Thoracic aorta (tissue), 2 donors: ENCODE results near the gene HRH2. TPM values are rescaled to one million over a fixed set of nuclear protein-coding genes. Genes with fewer than 3 reads are reported as not detected.

Experiments
- ATAC-seq: fragments of 150-250 bp; one replicate; pipeline ENCODE4 v1.8.0; 2017; ENCODE audit warnings: low read depth; ENCODE audit not compliant: insufficient number of reproducible peaks, low FRiP score
- DNase-seq: peaks from one replicate; pipeline ENCODE4 v3.0.0-alpha.2; 2020; ENCODE audit warnings: low spot score
- H3K27ac ChIP-seq, 2 donors: fragments of 200-600 bp; sonication (generic); 1 replicate in 1 of 2; 2 replicates in 1 of 2; pipeline ENCODE4 v1.5.1; 2016; ENCODE audit warnings: mild to moderate bottlenecking in 2 of 2, moderate library complexity in 2 of 2
- H3K27me3 ChIP-seq: fragments of 200-600 bp; sonication (generic); replicated peaks from 2 replicates; pipeline ENCODE4 v1.6.0; 2016; ENCODE audit warnings: mild to moderate bottlenecking; ENCODE audit not compliant: insufficient read depth
- H3K36me3 ChIP-seq: fragments of 200-600 bp; sonication (generic); one replicate; pipeline ENCODE4 v1.5.1; 2016
- H3K4me1 ChIP-seq, 2 donors: fragments of 200-600 bp; sonication (generic); 1 replicate in 1 of 2; 2 replicates in 1 of 2; pipeline versions ENCODE4 v1.5.1 to v1.6.0; 2016; ENCODE audit warnings: low read depth in 2 of 2, mild to moderate bottlenecking in 1 of 2; ENCODE audit not compliant: control insufficient read depth in 1 of 2
- H3K4me3 ChIP-seq: fragments of 200-600 bp; sonication (generic); 2 replicates; pipeline ENCODE4 v1.5.1; 2016; ENCODE audit warnings: mild to moderate bottlenecking
- H3K9me3 ChIP-seq: fragments of 200-600 bp; sonication (generic); 2 replicates; pipeline ENCODE4 v1.5.1; 2016
- total RNA-seq, 2 donors: library from RNA; depleted of rRNA; stranded (reverse); fragments of >200 nt; gene quantifications; one replicate each; pipeline versions ENCODE4 v1.1.0 to v1.2.3, GENCODE V29; 2016
- TF ChIP-seq, protein P1 (sequence below): fragments of 200-600 bp; sonication (generic); IDR thresholded peaks from one replicate; pipeline ENCODE4 v1.5.1; 2019; ENCODE audit warnings: antibody characterized with exemption

Gene HRH2
- total RNA-seq, 2 donors from 2014 or later = 8.8 to 23.1 TPM

DNA sequence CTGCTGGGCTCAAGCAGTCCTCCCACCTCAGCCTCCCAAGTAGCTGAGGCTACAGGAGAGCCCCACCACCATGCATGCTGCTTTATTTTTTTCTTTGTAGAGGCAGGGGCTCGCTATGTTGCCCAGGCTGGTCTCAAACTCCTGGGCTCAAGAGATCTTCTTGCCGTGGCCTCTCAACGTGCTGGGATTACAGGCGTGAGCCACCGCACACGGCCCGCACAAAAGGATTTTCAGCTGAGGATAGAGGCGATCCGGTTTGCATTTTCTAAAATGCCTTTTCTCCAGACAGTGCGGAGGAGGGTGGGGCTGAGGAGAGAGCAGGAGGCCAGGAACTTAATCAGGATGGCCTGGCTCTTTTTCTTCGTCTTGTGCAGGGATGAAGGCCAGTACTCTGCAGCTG is 6.9 kb downstream of the HRH2 start:
- no peaks in the 10 kb centered on the region for H3K36me3 ChIP-seq
- DNase-seq (no peak), ATAC-seq (no peak)
- no peak overlapping the region for H3K4me3 ChIP-seq
- TF ChIP-seq, protein P1, sequence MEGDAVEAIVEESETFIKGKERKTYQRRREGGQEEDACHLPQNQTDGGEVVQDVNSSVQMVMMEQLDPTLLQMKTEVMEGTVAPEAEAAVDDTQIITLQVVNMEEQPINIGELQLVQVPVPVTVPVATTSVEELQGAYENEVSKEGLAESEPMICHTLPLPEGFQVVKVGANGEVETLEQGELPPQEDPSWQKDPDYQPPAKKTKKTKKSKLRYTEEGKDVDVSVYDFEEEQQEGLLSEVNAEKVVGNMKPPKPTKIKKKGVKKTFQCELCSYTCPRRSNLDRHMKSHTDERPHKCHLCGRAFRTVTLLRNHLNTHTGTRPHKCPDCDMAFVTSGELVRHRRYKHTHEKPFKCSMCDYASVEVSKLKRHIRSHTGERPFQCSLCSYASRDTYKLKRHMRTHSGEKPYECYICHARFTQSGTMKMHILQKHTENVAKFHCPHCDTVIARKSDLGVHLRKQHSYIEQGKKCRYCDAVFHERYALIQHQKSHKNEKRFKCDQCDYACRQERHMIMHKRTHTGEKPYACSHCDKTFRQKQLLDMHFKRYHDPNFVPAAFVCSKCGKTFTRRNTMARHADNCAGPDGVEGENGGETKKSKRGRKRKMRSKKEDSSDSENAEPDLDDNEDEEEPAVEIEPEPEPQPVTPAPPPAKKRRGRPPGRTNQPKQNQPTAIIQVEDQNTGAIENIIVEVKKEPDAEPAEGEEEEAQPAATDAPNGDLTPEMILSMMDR = no peak
- H3K9me3 ChIP-seq = no peaks in the 10 kb centered on the region
- no peaks in the 10 kb centered on the region for H3K27me3 ChIP-seq
- H3K4me1 ChIP-seq = no peaks in the 10 kb centered on the region
- no peak overlapping the region for H3K27ac ChIP-seq

DNA sequence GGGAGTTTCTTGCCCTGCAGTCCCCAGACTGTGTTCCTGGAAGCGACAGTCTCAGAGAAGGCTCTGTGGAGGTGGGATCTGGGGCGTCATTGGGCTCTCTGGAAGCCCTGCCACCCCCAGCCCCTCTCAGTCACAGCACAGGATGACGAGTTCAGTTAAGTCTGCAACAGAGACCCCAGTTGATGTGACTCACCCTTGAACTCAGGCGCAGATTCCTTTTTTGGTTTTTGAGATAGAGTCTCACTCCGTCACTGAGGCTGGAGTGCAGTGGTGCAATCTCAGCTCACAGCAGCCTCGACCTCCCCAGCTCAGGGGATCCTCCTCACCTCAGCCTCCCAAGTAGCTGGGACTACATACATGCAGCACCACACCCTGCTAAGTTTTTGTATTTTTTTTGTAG is 8.3 kb downstream of the HRH2 start:
- ATAC-seq = no peak

DNA sequence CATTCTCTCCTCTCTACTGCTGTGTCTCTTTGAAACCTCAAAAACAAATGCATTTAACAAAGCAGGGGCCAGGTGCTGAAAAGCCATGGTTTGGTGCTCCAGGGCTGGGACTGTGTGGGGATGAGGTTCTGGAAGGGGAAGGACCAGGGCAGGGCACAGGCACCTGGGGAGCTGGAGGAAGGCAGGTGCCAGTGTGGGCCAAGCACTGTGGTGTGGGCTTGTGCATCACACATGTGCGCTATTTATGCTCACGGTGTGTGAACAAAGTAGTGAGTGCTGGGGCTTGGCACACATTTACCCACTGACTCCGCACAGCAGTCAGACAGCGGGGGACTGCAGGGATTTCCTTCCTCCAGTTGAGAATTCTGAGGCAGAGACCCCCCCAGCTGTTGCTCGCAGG is 10.1 kb downstream of the HRH2 start:
- no peak for ATAC-seq
- H3K27ac ChIP-seq = no peak overlapping the region
- H3K9me3 ChIP-seq = no peaks in the 10 kb centered on the region
- no peaks in the 10 kb centered on the region for H3K27me3 ChIP-seq
- no peaks in the 10 kb centered on the region for H3K4me1 ChIP-seq
- no peaks in the 10 kb centered on the region for H3K36me3 ChIP-seq
- no peak for DNase-seq
- TF ChIP-seq, protein P1 = no peak
- no peak overlapping the region for H3K4me3 ChIP-seq

More for the DNA sequence above, 8.3 kb downstream of the HRH2 start:
- no peaks in the 10 kb centered on the region for H3K9me3 ChIP-seq
- TF ChIP-seq, protein P1 = no peak
- H3K4me3 ChIP-seq = no peak overlapping the region
- H3K36me3 ChIP-seq = no peaks in the 10 kb centered on the region
- no peaks in the 10 kb centered on the region for H3K4me1 ChIP-seq
- no peaks in the 10 kb centered on the region for H3K27me3 ChIP-seq
- DNase-seq = no peak
- no peak overlapping the region for H3K27ac ChIP-seq

DNA sequence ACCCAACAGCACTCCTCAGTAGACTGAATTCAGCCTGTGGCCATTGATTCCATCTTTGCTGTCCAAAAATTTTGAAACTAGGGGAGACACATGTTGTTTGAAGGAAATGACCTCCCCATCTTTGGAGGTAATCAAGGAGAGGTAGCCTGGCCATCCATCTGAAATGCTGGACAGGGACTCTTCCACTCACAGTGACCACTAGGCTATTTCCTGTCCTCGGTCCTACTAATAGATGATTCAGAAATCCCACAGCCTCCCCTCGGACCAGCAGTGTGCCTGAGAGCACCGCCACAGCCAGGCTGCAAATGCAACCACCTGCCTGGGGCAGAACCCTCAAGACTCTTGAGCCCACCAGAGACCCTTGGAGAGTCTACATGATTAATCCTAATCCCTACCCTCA is 12.5 kb downstream of the HRH2 start:
- Histone ChIP-seq H3K9me3 (no peaks in the 10 kb centered on the region), H3K27me3 (no peaks in the 10 kb centered on the region), H3K27ac (no peak overlapping the region), H3K4me3 (no peak overlapping the region), H3K36me3 (no peaks in the 10 kb centered on the region), H3K4me1 (no peaks in the 10 kb centered on the region)
- DNase-seq (no peak), ATAC-seq (no peak)
- TF ChIP-seq, protein P1 = no peak

DNA sequence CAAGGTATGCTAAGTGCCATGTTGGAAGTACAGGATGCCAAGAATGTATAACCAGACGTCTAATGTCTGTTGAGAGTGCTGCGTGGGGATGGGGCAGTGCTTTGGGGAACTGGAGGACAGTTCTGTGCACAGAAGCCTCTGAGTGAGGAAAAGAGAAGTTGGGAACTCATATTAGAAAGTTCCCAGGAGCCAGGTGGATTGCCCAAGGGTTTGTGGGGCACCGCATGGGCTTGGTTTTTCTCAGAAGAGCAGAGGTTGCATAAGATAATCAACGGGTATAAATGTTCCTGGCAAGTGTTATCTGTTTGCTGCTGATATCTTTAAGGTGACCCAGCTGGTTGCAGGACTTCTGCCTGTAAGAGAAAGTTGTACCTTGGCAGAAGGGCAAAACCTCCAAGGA is 13.1 kb downstream of the HRH2 start:
- Histone ChIP-seq H3K27me3 (no peaks in the 10 kb centered on the region), H3K27ac (no peak overlapping the region), H3K4me3 (no peak overlapping the region), H3K4me1 (no peaks in the 10 kb centered on the region), H3K36me3 (no peaks in the 10 kb centered on the region), H3K9me3 (no peaks in the 10 kb centered on the region)
- TF ChIP-seq, protein P1 = no peak
- ATAC-seq (no peak), DNase-seq (no peak)
